Left ventricle myocardium inferior (tissue), 1 donor: Measurements from ENCODE around the gene CD300H. TPM values are rescaled to one million over a fixed set of nuclear protein-coding genes. Genes with fewer than 3 reads are reported as not detected.

Experiments used
- DNase-seq: peaks from one replicate; pipeline ENCODE4 v3.0.0-alpha.2; 2020
- H3K27ac ChIP-seq: fragments of 200-600 bp; replicated peaks from 2 replicates; pipeline ENCODE4 v1.8.0; 2021
- H3K27me3 ChIP-seq: fragments of 200-600 bp; 2 replicates; pipeline ENCODE4 v1.8.0; 2021; ENCODE audit warnings: low read depth
- H3K36me3 ChIP-seq: fragments of 200-600 bp; 2 replicates; pipeline ENCODE4 v1.8.0; 2021
- H3K4me1 ChIP-seq: fragments of 200-600 bp; 2 replicates; pipeline ENCODE4 v1.8.0; 2021
- H3K4me3 ChIP-seq: fragments of 200-600 bp; 2 replicates; pipeline ENCODE4 v1.8.0; 2021; ENCODE audit warnings: mild to moderate bottlenecking, moderate library complexity
- H3K9me3 ChIP-seq: fragments of 200-600 bp; replicated peaks from 2 replicates; pipeline ENCODE4 v1.8.0; 2021
- CTCF ChIP-seq: fragments of 200-600 bp; IDR thresholded peaks from 2 replicates; pipeline ENCODE4 v1.8.0; 2021; ENCODE audit warnings: antibody characterized with exemption, mild to moderate bottlenecking, borderline replicate concordance
- intact Hi-C: fragments of 100-400 bp; cut with micrococcal nuclease; formaldehyde crosslinking; loops from one replicate; pipeline ENCODE4 v1.11.0; 2022
- total RNA-seq: library from RNA; stranded (reverse); fragmentation: NEBNext Ultra II Directional; extraction: Animal tissue kit (Norgen Biotek cat#: 25700); gene quantifications from one replicate; pipeline ENCODE4 v1.2.1, GENCODE V29; 2021
- donor health status: DM: no; HTN: yes; CAD: no; lungs with severe emphysema.

CD300H gene
- total RNA-seq, 1 donor from 2014 or later = not detected

- TF ChIP-seq CTCF = no peak
- Histone ChIP-seq H3K4me3 (no peak overlapping the region), H3K27ac (no peak overlapping the region), H3K9me3 (peaks cover 5% of the 10 kb centered on the region), H3K36me3 (no peaks in the 10 kb centered on the region), H3K4me1 (peaks cover 8% of the 10 kb centered on the region), H3K27me3 (peaks cover 28% of the 10 kb centered on the region)
- DNase-seq = no peak
- intact Hi-C loops = no loop called here
Measured at GRCh38 chr17:74513987-74514631, 53.2 kb downstream of the CD300H start.

- DNase-seq = no peak
- Histone ChIP-seq H3K9me3 (no peaks in the 10 kb centered on the region), H3K27ac (no peak overlapping the region), H3K36me3 (no peaks in the 10 kb centered on the region), H3K4me1 (peaks cover 8% of the 10 kb centered on the region), H3K27me3 (peaks cover 28% of the 10 kb centered on the region), H3K4me3 (no peak overlapping the region)
- no peak for TF ChIP-seq CTCF
- intact Hi-C loops = no loop called here
Measured at GRCh38 chr17:74512624-74513091, 54.7 kb downstream of the CD300H start.

- Histone ChIP-seq H3K27ac (no peak overlapping the region), H3K4me1 (peaks cover 8% of the 10 kb centered on the region), H3K36me3 (no peaks in the 10 kb centered on the region), H3K4me3 (no peak overlapping the region), H3K27me3 (peaks cover 28% of the 10 kb centered on the region), H3K9me3 (no peaks in the 10 kb centered on the region)
- TF ChIP-seq CTCF = no peak
- intact Hi-C loops = no loop called here
- DNase-seq = peak; percentile 38
Measured at GRCh38 chr17:74512036-74512435, 55.3 kb downstream of the CD300H start.

Other genes starting within 250 kb of the CD300H start
- 0.08 TPM for gene KIF19, start 241.3 kb downstream of the CD300H start, total RNA-seq
- not detected for gene BTBD17, start 205.6 kb downstream of the CD300H start, total RNA-seq
- gene GPR142, start 200.0 kb downstream of the CD300H start, total RNA-seq = not detected
- 32.0 TPM for gene GPRC5C, start 135.4 kb downstream of the CD300H start, total RNA-seq
- 1.2 TPM for gene CD300A, start 100.9 kb downstream of the CD300H start, total RNA-seq
- not detected for gene CD300LB, start 36.0 kb downstream of the CD300H start, total RNA-seq
- gene CD300C, start 21.4 kb downstream of the CD300H start, total RNA-seq = 0.71 TPM
- not detected for gene CD300LD, start 24.8 kb upstream of the CD300H start, total RNA-seq
- gene CD300E, start 56.2 kb upstream of the CD300H start, total RNA-seq = 0.30 TPM
- gene CD300LF, start 145.4 kb upstream of the CD300H start, total RNA-seq = 0.55 TPM
- 1.9 TPM for gene RAB37, start 169.7 kb upstream of the CD300H start, total RNA-seq
- gene NHERF1, start 181.1 kb upstream of the CD300H start, total RNA-seq = 11.3 TPM
- 18.6 TPM for gene NAT9, start 208.8 kb upstream of the CD300H start, total RNA-seq